ENCODE measurements around the gene FLOT2.

Gene FLOT2

GRCh38 chr17:28908640-28909167 lies 11.2 kb upstream of the FLOT2 start:
- TF ChIP-seq ELF4 (IDR thresholded peaks at IDR 0.05) (no peak), ARNT (IDR thresholded peaks at IDR 0.05) (no peak), HDGF (IDR thresholded peaks at IDR 0.05; ENCODE audit: borderline replicate concordance) (no peak), SUZ12 (IDR thresholded peaks at IDR 0.05) (no peak), FOXK2 (IDR thresholded peaks at IDR 0.05) (no peak), LEF1 (IDR thresholded peaks at IDR 0.05; ENCODE audit: borderline replicate concordance) (no peak), PKNOX1 (IDR thresholded peaks at IDR 0.05) (no peak), ZNF384 (IDR thresholded peaks at IDR 0.05) (no peak), CTBP1 (IDR thresholded peaks at IDR 0.05; ENCODE audit: borderline replicate concordance) (no peak), L3MBTL2 (conservative IDR thresholded peaks at IDR 0.05) (no peak), NFRKB (IDR thresholded peaks at IDR 0.05) (no peak), SP1 (IDR thresholded peaks at IDR 0.05) (no peak), FOXA1 (IDR thresholded peaks at IDR 0.05) (no peak), BHLHE40 (IDR thresholded peaks at IDR 0.05; ENCODE audit: borderline replicate concordance) (no peak), TARDBP (IDR thresholded peaks at IDR 0.05) (no peak)
- ChIA-PET POLR2A (interaction anchor here (0.8 to 2.4 kb wide), 4 partner anchors 41 to 182 kb away, joined by 3 to 16 read pairs (median 5); partner anchors contain the start of genes FAM222B, PHF12 and TLCD1), CTCF (interaction anchor here (0.5 to 1.1 kb wide), 3 partner anchors 11 to 135 kb away, joined by 4 to 5 read pairs (median 4); partner anchors contain the start of gene FLOT2)
- DNase-seq (ENCODE audit: extremely low spot score): no peak

- no peak for TF ChIP-seq FOXM1 (IDR thresholded peaks at IDR 0.05; ENCODE audit: borderline replicate concordance)
- TF ChIP-seq BHLHE40 (IDR thresholded peaks at IDR 0.05; ENCODE audit: borderline replicate concordance): no peak
- no peak for TF ChIP-seq ELF4 (IDR thresholded peaks at IDR 0.05)
- ChIA-PET POLR2A (interaction anchor here (0.8 to 2.4 kb wide), 5 partner anchors 42 to 188 kb away, joined by 3 to 16 read pairs (median 4); partner anchors contain the start of genes FAM222B, PHF12 and TLCD1), CTCF (interaction anchor here (0.6 to 1.2 kb wide), 5 partner anchors 10 to 509 kb away, joined by 3 to 8 read pairs (median 5); partner anchors contain the start of genes FLOT2 and TLCD1)
- no peak for DNase-seq (ENCODE audit: extremely low spot score)
Observed at GRCh38 chr17:28907709-28908475, 10.4 kb upstream of the FLOT2 start.

- TF ChIP-seq ZNF384 (IDR thresholded peaks at IDR 0.05) (no peak), TARDBP (IDR thresholded peaks at IDR 0.05) (no peak), FOXA1 (IDR thresholded peaks at IDR 0.05) (no peak), SP1 (IDR thresholded peaks at IDR 0.05) (no peak), HDGF (IDR thresholded peaks at IDR 0.05; ENCODE audit: borderline replicate concordance) (no peak), SUZ12 (IDR thresholded peaks at IDR 0.05) (no peak), ELF4 (IDR thresholded peaks at IDR 0.05) (no peak), FOXK2 (IDR thresholded peaks at IDR 0.05) (no peak), ARNT (IDR thresholded peaks at IDR 0.05) (no peak), CTBP1 (IDR thresholded peaks at IDR 0.05; ENCODE audit: borderline replicate concordance) (no peak), LEF1 (IDR thresholded peaks at IDR 0.05; ENCODE audit: borderline replicate concordance) (no peak), PKNOX1 (IDR thresholded peaks at IDR 0.05) (no peak), FOXM1 (IDR thresholded peaks at IDR 0.05; ENCODE audit: borderline replicate concordance) (no peak)
- CTCF ChIA-PET: interaction anchor here (0.7 to 1.3 kb wide), 3 partner anchors 47 to 180 kb away, joined by 3 to 5 read pairs (median 4); partner anchors contain the start of gene TLCD1
- POLR2A ChIA-PET: interaction anchor here (2.1 to 2.4 kb wide), 2 partner anchors 45 to 180 kb away, joined by 7 to 16 read pairs; partner anchors contain the start of genes PHF12 and TLCD1
- no peak for DNase-seq (ENCODE audit: extremely low spot score)
Observed at GRCh38 chr17:28906706-28907438, 9.3 kb upstream of the FLOT2 start.

- ChIA-PET POLR2A (interaction anchor here (2.1 kb wide), 1 partner anchor 46 kb away, joined by 7 read pairs; the partner anchor contains the start of gene PHF12), CTCF (interaction anchor here (0.7 to 1.3 kb wide), 2 partner anchors 47 to 179 kb away, joined by 3 to 4 read pairs; no protein-coding TSS in a partner anchor)
- DNase-seq (ENCODE audit: extremely low spot score): no peak
Observed at GRCh38 chr17:28906276-28906675, 8.7 kb upstream of the FLOT2 start.

More at GRCh38 chr17:28906276-28906675, 8.7 kb upstream of the FLOT2 start:
- TF ChIP-seq L3MBTL2 (conservative IDR thresholded peaks at IDR 0.05): no peak
- no peak for TF ChIP-seq FOXM1 (IDR thresholded peaks at IDR 0.05; ENCODE audit: borderline replicate concordance)
- TF ChIP-seq TARDBP (IDR thresholded peaks at IDR 0.05): no peak
- no peak for TF ChIP-seq ZNF384 (IDR thresholded peaks at IDR 0.05)
- no peak for TF ChIP-seq HDGF (IDR thresholded peaks at IDR 0.05; ENCODE audit: borderline replicate concordance)
- no peak for TF ChIP-seq BHLHE40 (IDR thresholded peaks at IDR 0.05; ENCODE audit: borderline replicate concordance)
- TF ChIP-seq NFRKB (IDR thresholded peaks at IDR 0.05): no peak
- no peak for TF ChIP-seq FOXA1 (IDR thresholded peaks at IDR 0.05)
- no peak for TF ChIP-seq LEF1 (IDR thresholded peaks at IDR 0.05; ENCODE audit: borderline replicate concordance)
- TF ChIP-seq SUZ12 (IDR thresholded peaks at IDR 0.05): no peak
- TF ChIP-seq SP1 (IDR thresholded peaks at IDR 0.05): no peak
- TF ChIP-seq PKNOX1 (IDR thresholded peaks at IDR 0.05): no peak
- TF ChIP-seq ARNT (IDR thresholded peaks at IDR 0.05): no peak
- TF ChIP-seq FOXK2 (IDR thresholded peaks at IDR 0.05): no peak
- no peak for TF ChIP-seq CTBP1 (IDR thresholded peaks at IDR 0.05; ENCODE audit: borderline replicate concordance)
- TF ChIP-seq ELF4 (IDR thresholded peaks at IDR 0.05): no peak

Measured in HEK293T (cell line).